Peyer's patch (tissue), 4 donors: ENCODE data around the gene CGB8. TPM values are rescaled to one million over a fixed set of nuclear protein-coding genes. Genes with fewer than 3 reads are reported as not detected.
A peak's percentile ranks its signal among the peaks of the same experiment; 100 is the strongest.
"Not testable (repeated sequence)": the region's sequence is repeated elsewhere in the genome, so short reads cannot be mapped to it uniquely, and the experiment has no call there.

Experiments
- DNase-seq, 3 donors: peaks; one replicate each; pipeline ENCODE4 v3.0.0-alpha.2; 2017 to 2019
- H3K27ac ChIP-seq, 4 donors: fragments of 200-600 bp; sonication (generic); one replicate each; pipeline ENCODE4 v1.5.1; 2016 to 2019
- H3K27me3 ChIP-seq, 2 donors: fragments of 200-600 bp; sonication (generic); one replicate each; pipeline ENCODE4 v1.5.1; 2019
- H3K36me3 ChIP-seq, 3 donors: fragments of 200-600 bp; sonication (generic); one replicate each; pipeline ENCODE4 v1.5.1; 2016 to 2019
- H3K4me1 ChIP-seq, 4 donors: fragments of 200-600 bp; sonication (generic); one replicate each; pipeline ENCODE4 v1.5.1; 2016 to 2019
- H3K4me3 ChIP-seq, 4 donors: fragments of 200-600 bp; sonication (generic); 1 replicate in 3 of 4; 2 replicates in 1 of 4; pipeline ENCODE4 v1.5.1; 2016 to 2019; ENCODE audit warnings: mild to moderate bottlenecking in 1 of 4
- H3K9me3 ChIP-seq, 4 donors: fragments of 200-600 bp; sonication (generic); one replicate each; pipeline ENCODE4 v1.5.1; 2016 to 2019; ENCODE audit warnings: mild to moderate bottlenecking in 1 of 4
- POLR2A ChIP-seq, 2 donors: fragments of 450-650 bp; IDR thresholded peaks; one replicate each; pipeline ENCODE4 v1.5.1; 2017; ENCODE audit warnings: antibody characterized with exemption in 2 of 2, mild to moderate bottlenecking in 2 of 2, moderate library complexity in 2 of 2
- total RNA-seq, 4 donors: library from RNA; depleted of rRNA; stranded (reverse); fragments of >200 nt; gene quantifications; one replicate each; pipeline ENCODE4 v1.1.0, GENCODE V29; 2016
- TF ChIP-seq, protein P1 (sequence below), 6 experiments: fragments of 450-650 bp in 4 of 6; fragments of 200-600 bp in 2 of 6; sonication (generic) in 1 of 6; IDR thresholded peaks; one replicate each; pipeline ENCODE4 v1.5.1; 2017 to 2019; ENCODE audit warnings: antibody characterized with exemption in 6 of 6, mild to moderate bottlenecking in 3 of 6, moderate library complexity in 1 of 6

The CGB8 gene
- total RNA-seq, 4 donors from 2014 or later, result not detected

DNA sequence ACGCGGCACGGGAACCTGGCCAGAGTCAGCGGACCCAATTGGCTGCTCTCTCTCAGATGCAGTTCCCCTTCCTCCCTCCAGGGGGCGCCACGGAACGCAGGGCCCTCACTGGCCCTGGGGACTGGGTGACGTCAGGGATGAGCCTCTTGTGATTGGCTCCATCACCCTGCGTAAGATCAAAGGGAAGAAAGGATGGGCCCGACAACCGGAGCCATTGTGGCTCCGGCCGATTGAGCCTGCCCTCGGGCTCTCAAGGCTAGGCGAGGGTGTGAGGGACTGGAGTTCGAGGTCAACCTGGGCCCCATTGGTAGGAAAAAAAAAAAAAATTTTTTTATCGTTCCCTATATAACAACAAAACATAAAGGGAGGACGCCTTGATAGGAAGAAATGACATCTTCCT, 12.1 kb downstream of the CGB8 start, which contains the start of gene CGB1:
CGB1 (minus strand) TSS at position 81 of the 400 bp plus-strand sequence. CDS start 184 bp downstream, outside the sequence.
- not testable (repeated sequence) for H3K27ac ChIP-seq, DNase-seq, H3K27me3 ChIP-seq, H3K9me3 ChIP-seq, H3K36me3 ChIP-seq, H3K4me1 ChIP-seq, H3K4me3 ChIP-seq
- TF ChIP-seq, protein P1, sequence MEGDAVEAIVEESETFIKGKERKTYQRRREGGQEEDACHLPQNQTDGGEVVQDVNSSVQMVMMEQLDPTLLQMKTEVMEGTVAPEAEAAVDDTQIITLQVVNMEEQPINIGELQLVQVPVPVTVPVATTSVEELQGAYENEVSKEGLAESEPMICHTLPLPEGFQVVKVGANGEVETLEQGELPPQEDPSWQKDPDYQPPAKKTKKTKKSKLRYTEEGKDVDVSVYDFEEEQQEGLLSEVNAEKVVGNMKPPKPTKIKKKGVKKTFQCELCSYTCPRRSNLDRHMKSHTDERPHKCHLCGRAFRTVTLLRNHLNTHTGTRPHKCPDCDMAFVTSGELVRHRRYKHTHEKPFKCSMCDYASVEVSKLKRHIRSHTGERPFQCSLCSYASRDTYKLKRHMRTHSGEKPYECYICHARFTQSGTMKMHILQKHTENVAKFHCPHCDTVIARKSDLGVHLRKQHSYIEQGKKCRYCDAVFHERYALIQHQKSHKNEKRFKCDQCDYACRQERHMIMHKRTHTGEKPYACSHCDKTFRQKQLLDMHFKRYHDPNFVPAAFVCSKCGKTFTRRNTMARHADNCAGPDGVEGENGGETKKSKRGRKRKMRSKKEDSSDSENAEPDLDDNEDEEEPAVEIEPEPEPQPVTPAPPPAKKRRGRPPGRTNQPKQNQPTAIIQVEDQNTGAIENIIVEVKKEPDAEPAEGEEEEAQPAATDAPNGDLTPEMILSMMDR (IDR thresholded peaks at IDR 0.05), result peak in 3 of 6 experiments; percentile 13 to 25 (median 24)

DNA sequence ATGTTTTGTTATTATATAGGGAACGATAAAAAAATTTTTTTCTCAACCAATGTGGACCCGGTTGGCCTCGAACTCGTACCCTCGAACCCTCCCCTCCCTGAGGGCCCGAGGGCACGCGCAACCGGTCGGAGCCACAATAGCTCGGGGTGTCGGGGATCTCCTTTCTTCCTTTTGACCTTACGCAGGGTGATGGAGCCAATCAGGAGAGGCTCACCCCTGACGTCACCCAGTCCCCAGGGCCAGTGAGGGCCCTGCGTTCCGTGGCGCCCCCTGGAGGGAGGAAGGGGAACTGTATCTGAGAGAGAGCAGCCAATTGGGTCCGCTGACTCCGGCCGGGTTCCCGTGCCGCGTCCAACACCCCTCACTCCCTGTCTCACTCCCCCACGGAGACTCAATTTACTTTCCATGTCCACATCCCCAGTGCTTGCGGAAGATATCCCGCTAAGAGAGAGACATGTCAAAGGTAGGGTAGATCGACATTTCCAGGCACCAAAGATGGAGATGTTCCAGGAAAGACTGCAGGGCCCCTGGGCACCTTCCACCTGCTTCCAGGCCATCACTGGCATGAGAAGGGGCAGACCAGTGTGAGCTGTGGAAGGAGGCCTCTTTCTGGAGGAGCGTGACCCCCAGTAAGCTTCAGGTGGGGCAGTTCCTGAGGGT, 17.1 kb downstream of the CGB8 start, which contains the start of gene CGB2:
CGB2 (plus strand) TSS at position 249 of the 660 bp plus-strand sequence; CDS start at position 455, 206 bp downstream.
- DNase-seq, result peak in 1 of 3 donors; percentile 50
- H3K27me3 ChIP-seq, H3K27ac ChIP-seq, H3K9me3 ChIP-seq, H3K4me3 ChIP-seq, H3K36me3 ChIP-seq, H3K4me1 ChIP-seq: not testable (repeated sequence)
- TF ChIP-seq, protein P1 (IDR thresholded peaks at IDR 0.05), result peak in 4 of 6 experiments; percentile 23 to 42 (median 29)

DNA sequence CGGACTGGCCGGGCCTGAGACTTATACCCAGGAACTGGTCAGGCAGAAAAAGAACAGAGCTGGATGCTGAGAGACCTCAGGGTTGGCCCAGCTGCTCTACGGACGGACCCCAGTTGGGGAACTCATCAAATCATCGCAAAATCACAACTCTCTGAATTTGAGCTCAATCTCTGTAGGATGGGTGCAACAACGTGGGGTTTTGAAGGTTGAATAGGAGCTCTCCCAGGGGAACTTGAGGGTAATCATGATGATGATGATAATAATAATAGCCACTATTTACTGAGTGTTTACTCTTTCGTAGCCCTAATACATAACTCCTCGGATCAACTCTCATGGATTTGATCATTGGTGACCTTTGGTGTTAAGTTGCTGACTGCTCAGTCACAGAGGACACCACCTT, 18.6 kb downstream of the CGB8 start:
- not testable (repeated sequence) for H3K4me3 ChIP-seq, DNase-seq, H3K9me3 ChIP-seq, H3K4me1 ChIP-seq, H3K36me3 ChIP-seq, H3K27me3 ChIP-seq, H3K27ac ChIP-seq

DNA sequence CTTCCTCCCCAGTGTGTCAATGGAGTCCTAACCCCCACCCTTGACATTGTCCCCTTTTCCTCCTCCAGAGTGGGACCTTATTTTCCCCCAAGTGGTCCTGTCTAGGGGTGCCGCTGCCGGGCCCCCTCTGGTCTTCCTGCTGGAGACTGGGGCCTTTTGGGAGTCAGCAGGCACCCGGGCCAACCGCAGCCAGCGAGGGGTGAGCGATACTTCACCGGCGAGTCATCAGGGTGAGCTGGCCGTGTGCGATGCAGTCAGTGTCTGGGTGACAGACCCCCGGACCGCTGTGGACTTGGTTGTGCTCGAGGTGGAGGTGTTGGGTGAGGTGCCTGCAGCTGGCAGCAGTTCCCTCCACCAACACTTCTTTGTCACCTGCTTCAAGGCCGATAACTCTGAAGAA, 19.2 kb downstream of the CGB8 start:
- not testable (repeated sequence) for DNase-seq, H3K36me3 ChIP-seq, H3K4me3 ChIP-seq, H3K9me3 ChIP-seq, H3K4me1 ChIP-seq, H3K27ac ChIP-seq, H3K27me3 ChIP-seq

DNA sequence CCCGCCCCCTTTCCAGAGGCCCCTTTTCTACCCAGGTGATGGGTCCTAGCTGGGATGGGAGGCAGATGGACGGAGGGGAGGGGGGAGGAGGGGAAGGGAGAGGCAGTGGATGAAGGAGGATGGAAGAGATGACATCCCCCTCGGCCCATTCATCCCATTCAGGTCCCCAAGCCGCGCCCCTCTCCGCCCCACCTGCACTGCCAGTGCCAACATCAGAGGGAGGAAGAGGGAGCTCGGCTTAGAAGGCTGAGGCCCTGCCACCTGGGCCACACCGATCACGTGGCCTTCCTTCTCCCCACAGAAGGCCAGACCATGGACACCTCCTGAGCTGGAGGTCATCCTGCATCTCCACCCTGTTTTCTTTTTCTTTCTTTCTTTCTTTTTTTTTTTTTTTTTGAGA, 20.2 kb downstream of the CGB8 start:
- not testable (repeated sequence) for H3K36me3 ChIP-seq, H3K27me3 ChIP-seq, H3K4me1 ChIP-seq, DNase-seq, H3K4me3 ChIP-seq, H3K9me3 ChIP-seq, H3K27ac ChIP-seq

DNA sequence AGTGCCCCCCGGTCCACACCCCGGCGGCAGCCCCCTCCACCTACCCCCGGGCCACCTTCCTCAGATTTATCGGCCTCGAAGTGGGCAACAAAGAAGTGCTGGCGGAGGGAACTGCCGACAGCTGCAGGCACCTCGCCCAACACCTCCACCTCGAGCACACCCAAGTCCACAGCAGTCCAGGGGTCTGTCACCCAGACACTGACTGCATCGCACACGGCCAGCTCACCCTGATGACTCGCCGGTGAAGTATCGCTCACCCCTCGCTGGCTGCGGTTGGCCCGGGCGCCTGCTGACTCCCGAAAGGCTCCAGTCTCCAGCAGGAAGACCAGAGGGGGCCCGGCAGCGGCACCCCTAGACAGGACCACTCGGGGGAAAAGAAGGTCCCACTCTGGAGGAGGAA, 23.3 kb downstream of the CGB8 start:
- DNase-seq, H3K4me3 ChIP-seq, H3K27ac ChIP-seq, H3K9me3 ChIP-seq, H3K4me1 ChIP-seq, H3K36me3 ChIP-seq, H3K27me3 ChIP-seq: not testable (repeated sequence)

DNA sequence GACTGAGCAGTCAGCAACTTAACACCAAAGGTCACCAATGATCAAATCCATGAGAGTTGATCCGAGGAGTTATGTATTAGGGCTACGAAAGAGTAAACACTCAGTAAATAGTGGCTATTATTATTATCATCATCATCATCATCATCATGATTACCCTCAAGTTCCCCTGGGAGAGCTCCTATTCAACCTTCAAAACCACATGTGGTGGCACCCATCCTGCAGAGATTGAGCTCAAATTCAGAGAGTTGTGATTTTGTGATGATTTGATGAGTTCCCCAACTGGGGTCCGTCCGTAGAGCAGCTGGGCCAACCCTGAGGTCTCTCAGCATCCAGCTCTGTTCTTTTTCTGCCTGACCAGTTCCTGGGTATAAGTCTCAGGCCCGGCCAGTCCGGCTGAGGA, 23.8 kb downstream of the CGB8 start:
- H3K9me3 ChIP-seq, H3K27me3 ChIP-seq, H3K4me1 ChIP-seq, DNase-seq, H3K27ac ChIP-seq, H3K36me3 ChIP-seq, H3K4me3 ChIP-seq: not testable (repeated sequence)

DNA sequence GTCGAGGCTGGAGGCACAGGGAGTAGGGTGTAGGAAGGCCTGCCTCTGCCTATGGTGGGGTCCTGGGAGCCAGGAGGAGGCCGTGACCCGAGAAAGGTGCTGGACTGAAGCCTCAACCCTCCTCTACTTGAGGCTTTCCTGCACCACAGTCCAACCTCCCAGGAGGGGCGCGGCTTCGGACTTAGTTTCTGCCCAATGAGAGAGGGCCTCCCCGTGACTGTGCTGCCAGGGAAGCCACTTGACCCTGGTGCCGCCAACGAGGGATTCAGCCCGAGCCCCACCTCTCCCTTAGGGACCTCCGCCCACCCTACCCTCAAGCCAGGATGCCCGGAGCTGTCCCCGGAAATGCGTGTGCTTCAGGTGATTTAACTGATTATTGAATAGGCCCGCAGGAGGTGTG, 24.7 kb downstream of the CGB8 start, which contains the start of gene CGB3:
CGB3 (minus strand) TSS at position 101 of the 400 bp plus-strand sequence. CDS start 362 bp downstream, outside the sequence.
- DNase-seq, result not testable (repeated sequence)

DNA sequence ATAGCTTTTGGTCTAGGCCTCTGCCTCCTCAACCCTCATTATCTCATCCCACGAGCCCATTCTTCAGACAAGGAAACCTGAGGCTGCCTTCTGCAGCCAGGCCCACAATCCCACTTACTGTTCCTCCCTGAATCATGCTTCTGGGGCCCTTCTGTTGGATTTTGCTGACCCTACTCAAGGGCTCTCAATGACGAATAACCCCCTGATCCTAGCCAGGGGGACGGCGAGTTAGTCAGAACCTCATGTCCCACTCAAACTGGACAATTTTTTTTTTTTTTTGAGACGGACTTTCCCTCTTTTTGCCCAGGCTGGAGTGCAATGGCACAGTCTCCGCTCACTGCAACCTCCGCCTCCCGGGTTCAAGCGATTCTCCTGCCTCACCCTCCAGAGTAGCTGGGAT, 26.8 kb downstream of the CGB8 start:
- no peak for DNase-seq
- Histone ChIP-seq H3K36me3 (no peaks in the 10 kb centered on the region), H3K4me1 (peaks cover 0 to 25% (median 9%) of the 10 kb centered on the region in 4 donors), H3K4me3 (no peak overlapping the region), H3K9me3 (no peaks in the 10 kb centered on the region), H3K27me3 (peaks cover 0 to 4% of the 10 kb centered on the region in 2 donors), H3K27ac (no peak overlapping the region)
- TF ChIP-seq POLR2A (IDR thresholded peaks at IDR 0.05), result no peak
- TF ChIP-seq, protein P1 (IDR thresholded peaks at IDR 0.05), result no peak

More for the DNA sequence above, 24.7 kb downstream of the CGB8 start, which contains the start of gene CGB3:
- H3K4me1 ChIP-seq, H3K27me3 ChIP-seq, H3K36me3 ChIP-seq, H3K4me3 ChIP-seq, H3K27ac ChIP-seq, H3K9me3 ChIP-seq: not testable (repeated sequence)
